ENCODE data around the gene NFKBIA. TPM values are rescaled to one million over a fixed set of nuclear protein-coding genes. Genes with fewer than 3 reads are reported as not detected.

Gene NFKBIA
- total and polyA plus RNA-seq, 2 of the 8 experiments (the other 6 are each of a cell fraction or from before 2014, with no cell fraction given), result 25.9 to 49.7 TPM

DNA sequence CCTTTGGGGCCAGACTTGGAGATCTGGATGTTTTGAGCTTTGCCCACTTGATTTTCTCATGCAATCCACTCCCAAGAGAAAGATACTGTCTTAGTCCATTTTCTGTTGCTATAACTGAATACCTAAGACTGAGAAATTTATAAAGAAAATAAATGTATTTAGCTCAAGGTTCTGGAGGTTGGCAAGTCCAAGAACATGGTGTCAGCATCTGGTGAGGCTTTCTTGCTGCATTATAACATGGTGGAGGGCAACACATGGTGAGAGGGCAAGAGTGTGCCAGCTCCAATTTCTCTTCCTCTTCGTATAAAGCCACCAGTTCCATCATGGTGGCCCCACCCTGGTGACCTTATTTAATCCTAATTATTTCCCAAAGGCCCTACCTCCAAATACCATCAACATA is 39.6 kb upstream of the NFKBIA start:
- Histone ChIP-seq H2BK15ac (ENCODE audit: low read length) (no peak overlapping the region), H2AFZ (ENCODE audit: low read length) (no peak overlapping the region), H3K79me1 (ENCODE audit: low read depth, low read length) (no peaks in the 10 kb centered on the region), H4K8ac (ENCODE audit: extremely low read depth, insufficient read depth, low read length) (no peak overlapping the region), H3K27ac (ENCODE audit: low read depth, low read length) (no peak overlapping the region), H2BK5ac (ENCODE audit: low read depth, low read length) (no peak overlapping the region), H4K20me1 (replicated peaks in 1 of 2; ENCODE audit: control insufficient read depth in 1 of 2, insufficient read depth in 2 of 2, low read length in 2 of 2) (no peaks in the 10 kb centered on the region), H2BK120ac (replicated peaks; ENCODE audit: low read depth, low read length) (no peak overlapping the region), H3K36me3 (ENCODE audit: control insufficient read depth in 2 of 4, insufficient read depth in 4 of 4, low read length in 3 of 4) (no peaks in the 10 kb centered on the region), H3K9me3 (ENCODE audit: insufficient read depth in 2 of 2, low read depth in 1 of 2, low read length in 1 of 2) (no peaks in the 10 kb centered on the region), H3K56ac (replicated peaks; ENCODE audit: insufficient read length, low read depth, low read length) (no peak overlapping the region), H3K4me2 (ENCODE audit: insufficient read depth in 1 of 2, low read depth in 2 of 2, low read length in 2 of 2) (no peak overlapping the region), H2AK5ac (ENCODE audit: low read depth, low read length) (no peak overlapping the region), H2BK20ac (ENCODE audit: low read length) (no peak overlapping the region), H3K9ac (replicated peaks in 1 of 4; ENCODE audit: extremely low read depth in 1 of 4, low read depth in 3 of 4, low read length in 3 of 4) (no peak overlapping the region), H3K23me2 (ENCODE audit: low read depth, low read length) (0 out of 2 replicates have a peak, but pooled peaks cover 1% of the 10 kb centered on the region), H2BK12ac (ENCODE audit: low read depth, low read length) (no peak overlapping the region), H3K18ac (ENCODE audit: extremely low read depth, low read length) (no peak overlapping the region), H3K23ac (ENCODE audit: insufficient read length) (no peak overlapping the region), H3K27me3 (replicated peaks in 1 of 4; ENCODE audit: control insufficient read depth in 3 of 4, extremely low read depth in 1 of 4, insufficient read depth in 3 of 4, low read length in 3 of 4) (no peaks in the 10 kb centered on the region), H3K4ac (replicated peaks; ENCODE audit: insufficient read length, low read depth, low read length) (no peak overlapping the region), H3K4me3 (ENCODE audit: extremely low read depth in 1 of 4, insufficient read depth in 2 of 4, low read depth in 3 of 4, low read length in 4 of 4) (no peak overlapping the region), H3K4me1 (replicated peaks in 1 of 4; ENCODE audit: control insufficient read depth in 3 of 4, insufficient read depth in 4 of 4, low read length in 3 of 4) (no peaks in the 10 kb centered on the region), H4K5ac (ENCODE audit: insufficient read length, low read depth, low read length) (no peak overlapping the region), H3K14ac (ENCODE audit: insufficient read length) (no peak overlapping the region), H4K91ac (replicated peaks; ENCODE audit: insufficient read length, low read length) (no peak overlapping the region), H3K79me2 (ENCODE audit: control insufficient read depth in 1 of 2, insufficient read depth in 2 of 2, low read length in 2 of 2) (no peaks in the 10 kb centered on the region)
- 83% methylated on average over 1 of the region's 1 CpG; no CpG with 5 or more reads in 1 of the 2 experiments for WGBS, 2 experiments (ENCODE audit: extremely low coverage in 1 of 2, insufficient coverage in 1 of 2, insufficient read length in 1 of 2, insufficient replicate concordance in 2 of 2, low coverage in 1 of 2, low lambda C conversion rate in 2 of 2, missing lambda C conversion rate in 1 of 2)
- no peak for DNase-seq (ENCODE audit: low read depth in 1 of 2, low spot score in 2 of 2)
- no peak for FAIRE-seq
- POLR2A ChIA-PET (ENCODE audit: partially characterized antibody), result no interaction called here
- CTCF ChIA-PET (ENCODE audit: partially characterized antibody), result interaction anchor here (1.2 kb wide), 1 partner anchor 10 kb away, joined by 4 read pairs; no protein-coding TSS in a partner anchor
- TF ChIP-seq SP1 (IDR thresholded peaks at IDR 0.05; ENCODE audit: low read depth, low read length) (no peak), YY1 (IDR thresholded peaks at IDR 0.05; ENCODE audit: low read depth, low read length) (no peak), RAD21 (IDR thresholded peaks at IDR 0.05 in 1 of 2, conservative IDR thresholded peaks at IDR 0.05 in 1 of 2; ENCODE audit: low read depth in 2 of 2, low read length in 2 of 2) (no peak), RFX5 (IDR thresholded peaks at IDR 0.05; ENCODE audit: borderline replicate concordance, low read depth, low read length) (no peak), SP4 (IDR thresholded peaks at IDR 0.05; ENCODE audit: low read length) (no peak), SUZ12 (IDR thresholded peaks at IDR 0.05; ENCODE audit: low read length) (no peak), RBBP5 (IDR thresholded peaks at IDR 0.05; ENCODE audit: borderline replicate concordance, low read depth, low read length) (no peak), POLR2A (IDR thresholded peaks at IDR 0.05; ENCODE audit: control extremely low read depth in 1 of 2, low read depth in 2 of 2, low read length in 2 of 2) (no peak)
- TF ChIP-seq, protein P1, sequence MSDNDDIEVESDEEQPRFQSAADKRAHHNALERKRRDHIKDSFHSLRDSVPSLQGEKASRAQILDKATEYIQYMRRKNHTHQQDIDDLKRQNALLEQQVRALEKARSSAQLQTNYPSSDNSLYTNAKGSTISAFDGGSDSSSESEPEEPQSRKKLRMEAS (IDR thresholded peaks at IDR 0.05), result no peak
- TF ChIP-seq, protein P2, sequence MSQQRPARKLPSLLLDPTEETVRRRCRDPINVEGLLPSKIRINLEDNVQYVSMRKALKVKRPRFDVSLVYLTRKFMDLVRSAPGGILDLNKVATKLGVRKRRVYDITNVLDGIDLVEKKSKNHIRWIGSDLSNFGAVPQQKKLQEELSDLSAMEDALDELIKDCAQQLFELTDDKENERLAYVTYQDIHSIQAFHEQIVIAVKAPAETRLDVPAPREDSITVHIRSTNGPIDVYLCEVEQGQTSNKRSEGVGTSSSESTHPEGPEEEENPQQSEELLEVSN (IDR thresholded peaks at IDR 0.05), result no peak

All from H1 (cell line).